HCT116 (cell line): ENCODE measurements around the gene PLEK2. TPM values are rescaled to one million over a fixed set of nuclear protein-coding genes. Genes with fewer than 3 reads are reported as not detected.

ENCODE experiments used
- ATAC-seq: fragments of 200-7000 bp; cut with Tn5 transposase; 2 replicates; pipeline ENCODE4 v1.9.1; 2020; ENCODE audit warnings: mild to moderate bottlenecking, moderate library complexity
- BruUV-seq: library from RNA; stranded (reverse); fragments of 400-500 nt; replicated peaks from 2 replicates; lab custom pipeline; 2021; lab: Mats Ljungman, UMichigan
- CTCF ChIA-PET: fragments of 300-600 bp; sonication (Branson Sonifier 250); formaldehyde crosslinking; loops from one replicate; lab custom pipeline; 2021; ENCODE audit warnings: antibody characterized with exemption; lab: Charles Lee
- POLR2A ChIA-PET: fragments of 300-600, 350-600 bp; sonication (Branson Sonifier 250); formaldehyde crosslinking; loops from one replicate; lab custom pipeline; 2021; ENCODE audit warnings: antibody characterized with exemption; lab: Charles Lee
- RAD21 ChIA-PET, 2 experiments: fragments of 300-600 bp; sonication (Branson Sonifier 250); formaldehyde crosslinking; loops; one replicate each; lab custom pipeline; 2023; ENCODE audit warnings: low total read pairs in 2 of 2; ENCODE audit not compliant: uncharacterized antibody in 2 of 2, unreplicated experiment in 2 of 2, low non-redundant PET in 1 of 2; lab: Charles Lee
- DNase-seq: peaks from one replicate; pipeline ENCODE4 v3.0.0-alpha.2; 2010; ENCODE audit warnings: low read depth, low spot score
- H2AFZ ChIP-seq: fragments of 200-600 bp; shearing (Covaris generic), sonication (generic); 2 replicates; pipeline ENCODE4 v1.6.1; 2017; ENCODE audit warnings: low read depth, mixed run types, mixed read lengths, antibody characterized with exemption, low read length; ENCODE audit not compliant: poor library complexity, severe bottlenecking
- H3K27ac ChIP-seq: 2 replicates; pipeline ENCODE4 v1.5.1; 2012; ENCODE audit warnings: low read depth, low read length
- H3K27me3 ChIP-seq: fragments of 200-600 bp; sonication (generic); 2 replicates; pipeline ENCODE4 v1.6.1; 2016; ENCODE audit warnings: mixed run types, low read length, mixed read lengths; ENCODE audit not compliant: insufficient read depth
- H3K36me3 ChIP-seq, 2 experiments: fragments of 200-500 bp in 1 of 2; fragments of 200-600 bp in 1 of 2; sonication (Bioruptor generic) in 1 of 2; sonication (generic) in 1 of 2; 2 replicates each; pipeline versions ENCODE4 v1.5.1 to v1.6.1; 2014 to 2016; ENCODE audit warnings: low read length in 2 of 2, inconsistent platforms in 1 of 2, mixed read lengths in 1 of 2, mixed run types in 1 of 2; ENCODE audit not compliant: insufficient read depth in 2 of 2, control insufficient read depth in 1 of 2
- H3K4me1 ChIP-seq, 2 experiments: fragments of 200-600 bp in 1 of 2; sonication (generic) in 1 of 2; 2 replicates each; pipeline versions ENCODE4 v1.5.1 to v1.6.1; 2012 to 2017; ENCODE audit warnings: low read length in 2 of 2, inconsistent platforms in 1 of 2, mild to moderate bottlenecking in 1 of 2, mixed read lengths in 1 of 2, mixed run types in 1 of 2, moderate library complexity in 1 of 2; ENCODE audit not compliant: insufficient read depth in 2 of 2, control insufficient read depth in 1 of 2
- H3K4me2 ChIP-seq: fragments of 200-600 bp; sonication (generic); 2 replicates; pipeline ENCODE4 v1.6.1; 2017; ENCODE audit warnings: mixed run types, low read length, mixed read lengths
- H3K4me3 ChIP-seq, 2 experiments: fragments of 200-600 bp in 1 of 2; sonication (generic) in 1 of 2; replicated peaks in 1 of 2; 2 replicates each; pipeline ENCODE4 v1.5.1; 2011 to 2016; ENCODE audit warnings: low read length in 2 of 2, control low read depth in 1 of 2, low read depth in 1 of 2, mild to moderate bottlenecking in 1 of 2, mixed read lengths in 1 of 2, mixed run types in 1 of 2
- H3K79me2 ChIP-seq: fragments of 200-600 bp; sonication (generic); 2 replicates; pipeline ENCODE4 v1.6.1; 2017; ENCODE audit warnings: mild to moderate bottlenecking, mixed run types, low read length, moderate library complexity, mixed read lengths; ENCODE audit not compliant: insufficient read depth
- H3K9ac ChIP-seq: fragments of 200-600 bp; sonication (generic); 2 replicates; pipeline ENCODE4 v1.6.1; 2016; ENCODE audit warnings: low read length, mixed read lengths
- H3K9me2 ChIP-seq: fragments of 200-600 bp; sonication (generic), shearing (Covaris generic); 2 replicates; pipeline ENCODE4 v1.6.1; 2017; ENCODE audit warnings: mixed run types, mild to moderate bottlenecking, moderate library complexity; ENCODE audit not compliant: insufficient read depth
- H3K9me3 ChIP-seq, 2 experiments: fragments of 200-500 bp in 1 of 2; fragments of 200-600 bp in 1 of 2; sonication (Bioruptor generic) in 1 of 2; sonication (generic) in 1 of 2; 2 replicates each; pipeline ENCODE4 v1.6.1; 2014 to 2017; ENCODE audit warnings: low read length in 2 of 2, mixed read lengths in 2 of 2, inconsistent platforms in 1 of 2, low read depth in 1 of 2, mild to moderate bottlenecking in 1 of 2, mixed run types in 1 of 2, moderate library complexity in 1 of 2; ENCODE audit not compliant: control insufficient read depth in 1 of 2, insufficient read depth in 1 of 2
- H4K20me1 ChIP-seq: fragments of 200-600 bp; sonication (generic), shearing (Covaris generic); 2 replicates; pipeline ENCODE4 v1.6.1; 2017; ENCODE audit warnings: mixed run types, mild to moderate bottlenecking, moderate library complexity; ENCODE audit not compliant: insufficient read depth
- CBX3 ChIP-seq: IDR thresholded peaks from 2 replicates; pipeline ENCODE4 v1.6.1; 2012; ENCODE audit warnings: low read depth
- CEBPB ChIP-seq: IDR thresholded peaks from 2 replicates; pipeline ENCODE4 v1.6.1; 2012; ENCODE audit warnings: low read depth
- EGR1 ChIP-seq: IDR thresholded peaks from 2 replicates; pipeline ENCODE4 v1.6.1; 2012; ENCODE audit warnings: low read depth
- FOSL1 ChIP-seq: IDR thresholded peaks from 2 replicates; pipeline ENCODE4 v1.6.1; 2012; ENCODE audit warnings: low read depth
- REST ChIP-seq: IDR thresholded peaks from 2 replicates; pipeline ENCODE4 v1.6.1; 2012; ENCODE audit warnings: low read depth
- SIN3A ChIP-seq: IDR thresholded peaks from 2 replicates; pipeline ENCODE4 v1.6.1; 2012; ENCODE audit warnings: low read depth
- TCF7L2 ChIP-seq: IDR thresholded peaks from 2 replicates; pipeline ENCODE4 v1.7.0; 2011; ENCODE audit warnings: borderline replicate concordance, inconsistent platforms; ENCODE audit not compliant: insufficient read depth, insufficient read length; ENCODE audit errors: extremely low read depth
- intact Hi-C: fragments of 100-400 bp; cut with micrococcal nuclease; formaldehyde crosslinking; loops from 2 replicates; pipeline ENCODE4 v1.10.0; 2022
- total RNA-seq: library from RNA; stranded (reverse); gene quantifications from one replicate; pipeline ENCODE4 v1.2.1, GENCODE V29; 2021; ENCODE audit not compliant: unreplicated experiment
- TF ChIP-seq, protein P1 (sequence below): IDR thresholded peaks from 2 replicates; pipeline ENCODE4 v1.6.1; 2012
- TF ChIP-seq, protein P2 (sequence below), 3 experiments: fragments of 200-600 bp in 1 of 3; sonication (generic) in 1 of 3; IDR thresholded peaks in 2 of 3; conservative IDR thresholded peaks in 1 of 3; 2 replicates each; pipeline ENCODE4 v1.5.1; 2012 to 2017; ENCODE audit warnings: low read depth in 2 of 3, low read length in 2 of 3, antibody characterized with exemption in 1 of 3, borderline replicate concordance in 1 of 3, control low read depth in 1 of 3, mild to moderate bottlenecking in 1 of 3, mixed read lengths in 1 of 3, mixed run types in 1 of 3, moderate library complexity in 1 of 3; ENCODE audit not compliant: insufficient read depth in 1 of 3
- TF ChIP-seq, protein P3 (sequence below): IDR thresholded peaks from 2 replicates; pipeline ENCODE4 v1.6.1; 2012

PLEK2 gene
- total RNA-seq, 1 experiment from 2014 or later = 67.6 TPM

GRCh38 chr14:67441256-67441655 is 29.3 kb upstream of the PLEK2 start (continued):
- no peak for TF ChIP-seq REST

DNA sequence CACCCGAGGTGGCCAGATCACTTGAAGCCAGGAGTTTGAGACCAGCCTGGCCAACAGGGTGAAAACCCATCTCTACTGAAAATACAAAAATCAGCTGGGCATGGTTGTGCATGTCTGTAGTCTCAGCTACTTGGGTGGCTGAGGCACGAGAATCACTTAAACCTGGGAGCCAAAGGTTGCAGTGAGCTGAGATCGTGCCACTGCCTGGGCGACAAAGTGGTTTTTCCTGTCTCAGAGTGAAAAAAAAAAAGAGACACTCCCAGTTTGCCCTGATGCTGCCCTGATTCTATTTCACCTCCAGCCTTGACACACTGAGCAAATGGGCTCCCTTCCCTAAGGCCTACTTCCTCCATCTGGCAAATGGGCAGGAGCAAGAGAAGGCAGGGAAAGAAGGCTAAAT is 28.5 kb upstream of the PLEK2 start:
- Histone ChIP-seq H3K4me3 (no peak overlapping the region), H3K27ac (no peak overlapping the region), H3K4me2 (no peak overlapping the region), H3K36me3 (no peaks in the 10 kb centered on the region), H3K27me3 (0 out of 2 replicates have a peak, but pooled peaks cover 5% of the 10 kb centered on the region), H3K4me1 (peaks cover 0 to 11% of the 10 kb centered on the region in 2 experiments; a peak in 1 of 4 replicates), H3K79me2 (no peaks in the 10 kb centered on the region), H2AFZ (no peak overlapping the region), H3K9me2 (no peaks in the 10 kb centered on the region), H4K20me1 (no peaks in the 10 kb centered on the region), H3K9ac (no peak overlapping the region), H3K9me3 (no peaks in the 10 kb centered on the region)
- DNase-seq (no peak), ATAC-seq (no peak)
- ChIA-PET POLR2A (no interaction called here), CTCF (no interaction called here), RAD21 (no interaction called here)
- TF ChIP-seq, protein P1, sequence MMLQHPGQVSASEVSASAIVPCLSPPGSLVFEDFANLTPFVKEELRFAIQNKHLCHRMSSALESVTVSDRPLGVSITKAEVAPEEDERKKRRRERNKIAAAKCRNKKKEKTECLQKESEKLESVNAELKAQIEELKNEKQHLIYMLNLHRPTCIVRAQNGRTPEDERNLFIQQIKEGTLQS = no peak
- TF ChIP-seq EGR1 (no peak), SIN3A (no peak), CBX3 (no peak), REST (no peak), CEBPB (no peak), TCF7L2 (no peak), FOSL1 (no peak)
- TF ChIP-seq, protein P2, sequence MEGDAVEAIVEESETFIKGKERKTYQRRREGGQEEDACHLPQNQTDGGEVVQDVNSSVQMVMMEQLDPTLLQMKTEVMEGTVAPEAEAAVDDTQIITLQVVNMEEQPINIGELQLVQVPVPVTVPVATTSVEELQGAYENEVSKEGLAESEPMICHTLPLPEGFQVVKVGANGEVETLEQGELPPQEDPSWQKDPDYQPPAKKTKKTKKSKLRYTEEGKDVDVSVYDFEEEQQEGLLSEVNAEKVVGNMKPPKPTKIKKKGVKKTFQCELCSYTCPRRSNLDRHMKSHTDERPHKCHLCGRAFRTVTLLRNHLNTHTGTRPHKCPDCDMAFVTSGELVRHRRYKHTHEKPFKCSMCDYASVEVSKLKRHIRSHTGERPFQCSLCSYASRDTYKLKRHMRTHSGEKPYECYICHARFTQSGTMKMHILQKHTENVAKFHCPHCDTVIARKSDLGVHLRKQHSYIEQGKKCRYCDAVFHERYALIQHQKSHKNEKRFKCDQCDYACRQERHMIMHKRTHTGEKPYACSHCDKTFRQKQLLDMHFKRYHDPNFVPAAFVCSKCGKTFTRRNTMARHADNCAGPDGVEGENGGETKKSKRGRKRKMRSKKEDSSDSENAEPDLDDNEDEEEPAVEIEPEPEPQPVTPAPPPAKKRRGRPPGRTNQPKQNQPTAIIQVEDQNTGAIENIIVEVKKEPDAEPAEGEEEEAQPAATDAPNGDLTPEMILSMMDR (IDR thresholded peaks at IDR 0.05 in 2 of 3, conservative IDR thresholded peaks at IDR 0.05 in 1 of 3; ENCODE audit: borderline replicate concordance in 1 of 3, insufficient read depth in 1 of 3, low read depth in 2 of 3, low read length in 2 of 3) = no peak
- TF ChIP-seq, protein P3, sequence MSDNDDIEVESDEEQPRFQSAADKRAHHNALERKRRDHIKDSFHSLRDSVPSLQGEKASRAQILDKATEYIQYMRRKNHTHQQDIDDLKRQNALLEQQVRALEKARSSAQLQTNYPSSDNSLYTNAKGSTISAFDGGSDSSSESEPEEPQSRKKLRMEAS = no peak
- intact Hi-C loops = no loop called here
- BruUV-seq = no TSS peak
